Esophagus squamous epithelium (tissue), 4 donors: ENCODE results near the gene APBB1IP.

Experiments used
- POLR2A ChIP-seq, 4 donors: fragments of 450-650 bp; IDR thresholded peaks; one replicate each; pipeline ENCODE4 v1.6.1; 2017; ENCODE audit warnings: antibody characterized with exemption in 4 of 4, mild to moderate bottlenecking in 4 of 4, moderate library complexity in 3 of 4
- TF ChIP-seq, protein P1 (sequence below), 6 experiments: fragments of 450-650 bp in 4 of 6; fragments of 200-600 bp in 2 of 6; sonication (generic) in 2 of 6; IDR thresholded peaks; one replicate each; pipeline ENCODE4 v1.5.1; 2016 to 2019; ENCODE audit warnings: antibody characterized with exemption in 6 of 6, mild to moderate bottlenecking in 4 of 6, moderate library complexity in 4 of 6

DNA sequence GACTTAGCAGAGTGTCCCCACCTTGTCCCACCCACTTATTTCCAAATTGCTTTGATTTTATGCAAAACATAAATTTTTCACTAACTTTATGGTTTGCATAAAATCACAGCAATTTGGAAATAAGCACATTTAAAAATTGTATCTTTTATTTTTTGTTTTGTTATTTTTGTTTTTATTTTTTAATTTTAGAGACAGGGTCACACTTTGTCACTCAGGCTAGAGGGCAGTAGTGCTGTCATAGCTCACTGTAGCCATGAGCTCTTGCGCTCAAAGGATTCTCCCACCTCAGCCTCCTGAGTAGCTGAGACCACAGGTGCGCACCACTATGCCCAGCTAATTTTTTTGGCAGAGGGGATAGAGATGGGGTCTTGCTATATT is 43.2 kb downstream of the APBB1IP start:
- TF ChIP-seq, protein P1, sequence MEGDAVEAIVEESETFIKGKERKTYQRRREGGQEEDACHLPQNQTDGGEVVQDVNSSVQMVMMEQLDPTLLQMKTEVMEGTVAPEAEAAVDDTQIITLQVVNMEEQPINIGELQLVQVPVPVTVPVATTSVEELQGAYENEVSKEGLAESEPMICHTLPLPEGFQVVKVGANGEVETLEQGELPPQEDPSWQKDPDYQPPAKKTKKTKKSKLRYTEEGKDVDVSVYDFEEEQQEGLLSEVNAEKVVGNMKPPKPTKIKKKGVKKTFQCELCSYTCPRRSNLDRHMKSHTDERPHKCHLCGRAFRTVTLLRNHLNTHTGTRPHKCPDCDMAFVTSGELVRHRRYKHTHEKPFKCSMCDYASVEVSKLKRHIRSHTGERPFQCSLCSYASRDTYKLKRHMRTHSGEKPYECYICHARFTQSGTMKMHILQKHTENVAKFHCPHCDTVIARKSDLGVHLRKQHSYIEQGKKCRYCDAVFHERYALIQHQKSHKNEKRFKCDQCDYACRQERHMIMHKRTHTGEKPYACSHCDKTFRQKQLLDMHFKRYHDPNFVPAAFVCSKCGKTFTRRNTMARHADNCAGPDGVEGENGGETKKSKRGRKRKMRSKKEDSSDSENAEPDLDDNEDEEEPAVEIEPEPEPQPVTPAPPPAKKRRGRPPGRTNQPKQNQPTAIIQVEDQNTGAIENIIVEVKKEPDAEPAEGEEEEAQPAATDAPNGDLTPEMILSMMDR (IDR thresholded peaks at IDR 0.05), result no peak
- no peak for TF ChIP-seq POLR2A (IDR thresholded peaks at IDR 0.05)
